ENCODE results near the gene CORO2B.

Gene CORO2B

DNA sequence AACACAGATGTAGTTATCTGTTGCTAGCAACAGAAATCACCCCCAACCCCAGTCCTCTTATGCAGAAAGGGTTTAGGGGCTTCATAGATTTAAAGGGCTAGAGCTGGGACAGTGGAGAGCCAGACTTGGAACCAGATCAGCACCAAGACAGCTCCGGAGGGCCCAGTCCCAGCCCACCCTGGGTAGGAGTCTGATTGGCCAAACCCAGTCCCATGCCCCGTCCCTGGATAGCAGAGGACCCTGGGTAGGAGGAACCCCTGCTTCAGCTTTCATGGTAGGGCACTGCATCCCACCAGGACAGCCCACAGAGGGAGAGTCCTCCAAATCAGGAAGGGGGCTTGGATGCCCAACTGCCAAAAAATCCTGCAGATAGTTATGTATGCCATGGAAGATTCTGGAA, 103.0 kb downstream of the CORO2B start:
- no peaks in the 10 kb centered on the region for H3K9me3 ChIP-seq (ENCODE audit: low read depth, low read length)
- no peak for DNase-seq (ENCODE audit: low read depth, low spot score)
- H3K36me3 ChIP-seq (ENCODE audit: insufficient read depth, low read length): no peaks in the 10 kb centered on the region

GRCh38 chr15:68682330-68682729, 103.5 kb downstream of the CORO2B start:
- H3K27ac ChIP-seq: no peak overlapping the region
- no peak overlapping the region for H3K4me3 ChIP-seq
- no peaks in the 10 kb centered on the region for H3K36me3 ChIP-seq (ENCODE audit: insufficient read depth, low read length)
- no peak for TF ChIP-seq EZH2 (IDR thresholded peaks at IDR 0.05)
- TF ChIP-seq FOXP2 (optimal IDR thresholded peaks at IDR 0.05; ENCODE audit: control extremely low read depth, extremely low read length, insufficient read depth): no peak
- no peak for TF ChIP-seq POLR2AphosphoS5 (IDR thresholded peaks at IDR 0.05; ENCODE audit: borderline replicate concordance, low read depth, low read length)
- H3K9ac ChIP-seq (ENCODE audit: insufficient read length): no peak overlapping the region
- no peak for DNase-seq (ENCODE audit: low read depth, low spot score)
- no peaks in the 10 kb centered on the region for H3K9me3 ChIP-seq (ENCODE audit: low read depth, low read length)

More for the DNA sequence above, 103.0 kb downstream of the CORO2B start:
- TF ChIP-seq POLR2AphosphoS5 (IDR thresholded peaks at IDR 0.05; ENCODE audit: borderline replicate concordance, low read depth, low read length) (no peak), EZH2 (IDR thresholded peaks at IDR 0.05) (no peak), FOXP2 (optimal IDR thresholded peaks at IDR 0.05; ENCODE audit: control extremely low read depth, extremely low read length, insufficient read depth) (no peak)
- Histone ChIP-seq H3K9ac (ENCODE audit: insufficient read length) (no peak overlapping the region), H3K27ac (no peak overlapping the region), H3K4me3 (no peak overlapping the region)

DNA sequence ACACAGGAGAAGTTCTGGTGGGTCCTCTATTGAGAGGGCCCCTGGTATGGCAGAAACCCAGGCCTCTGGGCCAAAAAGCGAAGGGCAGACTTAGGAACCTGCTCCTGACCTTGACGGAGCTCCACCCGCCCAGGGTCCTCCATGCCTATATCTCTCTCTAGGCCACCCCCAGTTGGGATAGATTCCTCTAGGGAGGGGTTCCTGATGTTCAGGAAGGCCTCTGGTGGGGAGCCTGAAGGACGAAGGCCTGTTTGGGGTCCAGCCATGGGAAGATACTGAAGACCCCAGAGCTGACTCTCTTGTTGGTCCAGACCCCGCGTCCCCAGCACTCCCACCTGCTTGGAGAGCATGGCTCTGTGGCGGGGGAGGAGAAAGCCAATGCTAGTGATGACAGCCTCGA, 104.2 kb downstream of the CORO2B start:
- no peaks in the 10 kb centered on the region for H3K9me3 ChIP-seq (ENCODE audit: low read depth, low read length)

DNA sequence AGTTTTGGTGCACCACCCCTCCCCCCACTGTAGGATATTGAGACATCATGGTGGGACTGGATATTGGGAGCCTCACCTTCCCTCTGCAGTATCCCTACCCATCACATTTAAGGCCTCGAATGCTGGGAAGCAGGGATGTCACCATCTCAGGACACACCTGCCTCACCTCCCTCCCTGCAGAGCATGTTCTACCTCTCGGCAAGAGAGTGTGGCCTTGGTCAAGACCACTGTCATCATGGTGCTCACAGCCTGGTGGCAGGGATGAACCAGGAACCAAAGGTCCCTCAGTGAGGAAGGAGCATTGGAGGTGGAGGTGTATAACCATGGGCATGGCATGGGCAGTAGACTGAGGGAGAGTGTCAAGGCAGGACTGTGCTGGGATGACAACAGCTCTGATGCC, 104.8 kb downstream of the CORO2B start:
- no peak for DNase-seq (ENCODE audit: low read depth, low spot score)
- no peak for TF ChIP-seq FOXP2 (optimal IDR thresholded peaks at IDR 0.05; ENCODE audit: control extremely low read depth, extremely low read length, insufficient read depth)
- no peak for TF ChIP-seq POLR2AphosphoS5 (IDR thresholded peaks at IDR 0.05; ENCODE audit: borderline replicate concordance, low read depth, low read length)
- TF ChIP-seq EZH2 (IDR thresholded peaks at IDR 0.05): no peak

More for the DNA sequence above, 104.2 kb downstream of the CORO2B start:
- Histone ChIP-seq H3K9ac (ENCODE audit: insufficient read length) (no peak overlapping the region), H3K36me3 (ENCODE audit: insufficient read depth, low read length) (no peaks in the 10 kb centered on the region), H3K4me3 (no peak overlapping the region), H3K27ac (no peak overlapping the region)
- no peak for TF ChIP-seq EZH2 (IDR thresholded peaks at IDR 0.05)
- TF ChIP-seq POLR2AphosphoS5 (IDR thresholded peaks at IDR 0.05; ENCODE audit: borderline replicate concordance, low read depth, low read length): no peak
- DNase-seq (ENCODE audit: low read depth, low spot score): no peak

GRCh38 chr15:68684476-68684875, 105.7 kb downstream of the CORO2B start:
- H3K36me3 ChIP-seq (ENCODE audit: insufficient read depth, low read length): no peaks in the 10 kb centered on the region
- H3K9ac ChIP-seq (ENCODE audit: insufficient read length): no peak overlapping the region
- no peak for DNase-seq (ENCODE audit: low read depth, low spot score)
- no peaks in the 10 kb centered on the region for H3K9me3 ChIP-seq (ENCODE audit: low read depth, low read length)
- H3K4me3 ChIP-seq: no peak overlapping the region
- H3K27ac ChIP-seq: no peak overlapping the region
- TF ChIP-seq FOXP2 (optimal IDR thresholded peaks at IDR 0.05; ENCODE audit: control extremely low read depth, extremely low read length, insufficient read depth) (no peak), POLR2AphosphoS5 (IDR thresholded peaks at IDR 0.05; ENCODE audit: borderline replicate concordance, low read depth, low read length) (no peak), EZH2 (IDR thresholded peaks at IDR 0.05) (no peak)

More for the DNA sequence above, 104.8 kb downstream of the CORO2B start:
- no peak overlapping the region for H3K4me3 ChIP-seq
- no peak overlapping the region for H3K9ac ChIP-seq (ENCODE audit: insufficient read length)
- no peak overlapping the region for H3K27ac ChIP-seq
- no peaks in the 10 kb centered on the region for H3K9me3 ChIP-seq (ENCODE audit: low read depth, low read length)
- H3K36me3 ChIP-seq (ENCODE audit: insufficient read depth, low read length): no peaks in the 10 kb centered on the region

DNA sequence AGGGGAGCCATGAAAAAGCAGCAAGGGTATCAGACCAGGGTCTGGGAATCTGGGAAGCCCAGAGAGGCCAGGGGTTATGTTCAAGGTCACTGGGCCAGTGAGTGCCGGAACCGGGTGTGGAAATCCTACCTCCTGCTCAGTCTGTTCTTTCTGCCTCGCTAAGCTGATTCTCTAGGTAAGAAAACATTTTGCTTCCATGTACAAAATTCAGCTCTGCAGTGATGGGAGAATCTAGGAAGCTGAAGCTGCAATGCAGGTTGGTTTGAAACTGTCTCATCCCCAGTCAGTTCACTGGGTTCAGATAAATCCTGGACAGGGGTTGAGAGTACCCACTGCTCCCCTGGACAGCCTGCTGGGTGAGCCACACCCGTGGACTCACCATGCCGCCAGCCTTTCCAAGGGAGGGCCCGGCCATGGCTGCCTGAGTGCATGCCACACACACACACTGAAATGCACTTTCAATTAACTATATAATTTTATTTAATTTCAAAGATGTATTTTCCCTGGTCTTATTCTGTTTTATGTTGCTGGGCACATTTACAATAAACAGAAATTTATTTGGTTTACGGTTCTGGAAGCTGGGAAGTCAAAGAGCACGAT, 108.4 kb downstream of the CORO2B start:
- Histone ChIP-seq H3K36me3 (ENCODE audit: insufficient read depth, low read length) (no peaks in the 10 kb centered on the region), H3K4me3 (no peak overlapping the region), H3K9ac (ENCODE audit: insufficient read length) (no peak overlapping the region), H3K9me3 (ENCODE audit: low read depth, low read length) (no peaks in the 10 kb centered on the region), H3K27ac (no peak overlapping the region)
- TF ChIP-seq POLR2AphosphoS5 (IDR thresholded peaks at IDR 0.05; ENCODE audit: borderline replicate concordance, low read depth, low read length) (no peak), FOXP2 (optimal IDR thresholded peaks at IDR 0.05; ENCODE audit: control extremely low read depth, extremely low read length, insufficient read depth) (no peak), EZH2 (IDR thresholded peaks at IDR 0.05) (no peak)
- no peak for DNase-seq (ENCODE audit: low read depth, low spot score)

- no peaks in the 10 kb centered on the region for H3K36me3 ChIP-seq (ENCODE audit: insufficient read depth, low read length)
- no peak overlapping the region for H3K4me3 ChIP-seq
- H3K9me3 ChIP-seq (ENCODE audit: low read depth, low read length): no peaks in the 10 kb centered on the region
- TF ChIP-seq POLR2AphosphoS5 (IDR thresholded peaks at IDR 0.05; ENCODE audit: borderline replicate concordance, low read depth, low read length) (no peak), EZH2 (IDR thresholded peaks at IDR 0.05) (no peak), FOXP2 (optimal IDR thresholded peaks at IDR 0.05; ENCODE audit: control extremely low read depth, extremely low read length, insufficient read depth) (no peak)
- no peak overlapping the region for H3K9ac ChIP-seq (ENCODE audit: insufficient read length)
- DNase-seq (ENCODE audit: low read depth, low spot score): peak; percentile 6
- no peak overlapping the region for H3K27ac ChIP-seq
Observed at GRCh38 chr15:68691705-68692104, 112.9 kb downstream of the CORO2B start.

GRCh38 chr15:68693071-68693470, 114.3 kb downstream of the CORO2B start:
- H3K9me3 ChIP-seq (ENCODE audit: low read depth, low read length): no peaks in the 10 kb centered on the region
- no peak for TF ChIP-seq POLR2AphosphoS5 (IDR thresholded peaks at IDR 0.05; ENCODE audit: borderline replicate concordance, low read depth, low read length)
- no peak for TF ChIP-seq FOXP2 (optimal IDR thresholded peaks at IDR 0.05; ENCODE audit: control extremely low read depth, extremely low read length, insufficient read depth)
- TF ChIP-seq EZH2 (IDR thresholded peaks at IDR 0.05): no peak
- peak overlapping the region; percentile 11; the same call in 1 of the 2 replicates for H3K4me3 ChIP-seq
- no peak overlapping the region for H3K9ac ChIP-seq (ENCODE audit: insufficient read length)
- H3K27ac ChIP-seq: 0 out of 2 replicates have a peak overlapping the region, but pooled peaks have one; percentile 22
- no peaks in the 10 kb centered on the region for H3K36me3 ChIP-seq (ENCODE audit: insufficient read depth, low read length)
- DNase-seq (ENCODE audit: low read depth, low spot score): peak; percentile 55

DNA sequence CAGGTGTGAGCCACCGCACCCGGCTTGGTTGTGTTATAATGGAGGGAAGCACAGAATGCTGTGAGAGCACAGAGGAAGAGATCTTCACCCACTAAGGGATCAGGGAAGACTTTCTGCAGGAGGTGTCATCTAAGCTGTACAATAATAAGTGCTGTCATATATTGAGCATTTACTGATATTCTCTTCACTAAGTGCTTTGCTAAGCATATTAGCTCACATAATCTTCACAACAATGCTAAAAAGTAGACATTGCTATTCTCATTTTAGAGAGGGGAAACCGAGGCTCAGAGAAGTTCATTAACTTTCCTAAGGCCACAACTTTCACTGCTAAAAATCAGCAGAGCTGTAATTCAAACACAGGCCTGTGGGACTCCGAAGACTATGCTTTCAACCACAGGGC, 115.3 kb downstream of the CORO2B start:
- Histone ChIP-seq H3K9me3 (ENCODE audit: low read depth, low read length) (no peaks in the 10 kb centered on the region), H3K36me3 (ENCODE audit: insufficient read depth, low read length) (no peaks in the 10 kb centered on the region), H3K4me3 (no peak overlapping the region), H3K9ac (ENCODE audit: insufficient read length) (no peak overlapping the region), H3K27ac (no peak overlapping the region)
- DNase-seq (ENCODE audit: low read depth, low spot score): no peak
- TF ChIP-seq POLR2AphosphoS5 (IDR thresholded peaks at IDR 0.05; ENCODE audit: borderline replicate concordance, low read depth, low read length) (no peak), FOXP2 (optimal IDR thresholded peaks at IDR 0.05; ENCODE audit: control extremely low read depth, extremely low read length, insufficient read depth) (no peak), EZH2 (IDR thresholded peaks at IDR 0.05) (no peak)

Data from SK-N-MC (cell line).